Left ventricle myocardium inferior (tissue), 1 donor: Measurements from ENCODE around the gene PDE6A. TPM values are rescaled to one million over a fixed set of nuclear protein-coding genes. Genes with fewer than 3 reads are reported as not detected.

Experiments used
- DNase-seq: peaks from one replicate; pipeline ENCODE4 v3.0.0-alpha.2; 2020
- H3K27ac ChIP-seq: fragments of 200-600 bp; replicated peaks from 2 replicates; pipeline ENCODE4 v1.8.0; 2021
- H3K27me3 ChIP-seq: fragments of 200-600 bp; 2 replicates; pipeline ENCODE4 v1.8.0; 2021; ENCODE audit warnings: low read depth
- H3K36me3 ChIP-seq: fragments of 200-600 bp; 2 replicates; pipeline ENCODE4 v1.8.0; 2021
- H3K4me1 ChIP-seq: fragments of 200-600 bp; 2 replicates; pipeline ENCODE4 v1.8.0; 2021
- H3K4me3 ChIP-seq: fragments of 200-600 bp; 2 replicates; pipeline ENCODE4 v1.8.0; 2021; ENCODE audit warnings: mild to moderate bottlenecking, moderate library complexity
- H3K9me3 ChIP-seq: fragments of 200-600 bp; replicated peaks from 2 replicates; pipeline ENCODE4 v1.8.0; 2021
- CTCF ChIP-seq: fragments of 200-600 bp; IDR thresholded peaks from 2 replicates; pipeline ENCODE4 v1.8.0; 2021; ENCODE audit warnings: antibody characterized with exemption, mild to moderate bottlenecking, borderline replicate concordance
- intact Hi-C: fragments of 100-400 bp; cut with micrococcal nuclease; formaldehyde crosslinking; loops from one replicate; pipeline ENCODE4 v1.11.0; 2022
- total RNA-seq: library from RNA; stranded (reverse); fragmentation: NEBNext Ultra II Directional; extraction: Animal tissue kit (Norgen Biotek cat#: 25700); gene quantifications from one replicate; pipeline ENCODE4 v1.2.1, GENCODE V29; 2021
- donor health status: DM: no; HTN: yes; CAD: no; lungs with severe emphysema.

Gene PDE6A
- total RNA-seq, 1 donor from 2014 or later = 0.22 TPM

- intact Hi-C loops = no loop called here
- no peak for DNase-seq
- H3K27ac ChIP-seq = no peak overlapping the region
Measured at GRCh38 chr5:149913436-149914419, 30.9 kb downstream of the PDE6A start.

GRCh38 chr5:149912226-149912871, 32.2 kb downstream of the PDE6A start:
- Histone ChIP-seq H3K36me3 (no peaks in the 10 kb centered on the region), H3K9me3 (no peaks in the 10 kb centered on the region), H3K4me3 (no peak overlapping the region), H3K4me1 (no peaks in the 10 kb centered on the region), H3K27ac (no peak overlapping the region), H3K27me3 (no peaks in the 10 kb centered on the region)
- TF ChIP-seq CTCF = no peak
- DNase-seq = no peak
- intact Hi-C loops = no loop called here

More at GRCh38 chr5:149913436-149914419, 30.9 kb downstream of the PDE6A start:
- Histone ChIP-seq H3K27me3 (no peaks in the 10 kb centered on the region), H3K4me1 (no peaks in the 10 kb centered on the region), H3K36me3 (no peaks in the 10 kb centered on the region), H3K4me3 (no peak overlapping the region), H3K9me3 (no peaks in the 10 kb centered on the region)
- TF ChIP-seq CTCF = no peak

- no peak for TF ChIP-seq CTCF
- Histone ChIP-seq H3K27me3 (no peaks in the 10 kb centered on the region), H3K27ac (no peak overlapping the region), H3K36me3 (no peaks in the 10 kb centered on the region), H3K4me1 (no peaks in the 10 kb centered on the region), H3K4me3 (no peak overlapping the region), H3K9me3 (no peaks in the 10 kb centered on the region)
- intact Hi-C loops = no loop called here
- DNase-seq = no peak
Measured at GRCh38 chr5:149911031-149911430, 33.6 kb downstream of the PDE6A start.

GRCh38 chr5:149907828-149908227, 36.8 kb downstream of the PDE6A start:
- Histone ChIP-seq H3K27ac (no peak overlapping the region), H3K27me3 (no peaks in the 10 kb centered on the region), H3K9me3 (no peaks in the 10 kb centered on the region), H3K4me3 (no peak overlapping the region), H3K4me1 (peaks cover 6% of the 10 kb centered on the region), H3K36me3 (no peaks in the 10 kb centered on the region)
- intact Hi-C loops = no loop called here
- TF ChIP-seq CTCF = no peak
- no peak for DNase-seq

GRCh38 chr5:149904977-149905376, 39.6 kb downstream of the PDE6A start:
- peaks cover 6% of the 10 kb centered on the region for H3K4me1 ChIP-seq
- no peak overlapping the region for H3K27ac ChIP-seq
- H3K9me3 ChIP-seq = no peaks in the 10 kb centered on the region
- DNase-seq = no peak
- no peaks in the 10 kb centered on the region for H3K36me3 ChIP-seq
- intact Hi-C loops = no loop called here
- no peak overlapping the region for H3K4me3 ChIP-seq
- H3K27me3 ChIP-seq = no peaks in the 10 kb centered on the region
- no peak for TF ChIP-seq CTCF
